GM10248 (cell line): ENCODE measurements around the gene ZNF236.

Experiments used
- CTCF ChIA-PET: fragments of 300-600 bp; sonication (Branson Sonifier 250); formaldehyde crosslinking; extraction: SDS; loops from one replicate; lab custom pipeline; 2021; ENCODE audit warnings: antibody characterized with exemption; lab: Yijun Ruan, JAX
- POLR2A ChIA-PET: fragments of 350-650 bp; sonication (Branson Sonifier 250); formaldehyde crosslinking; extraction: SDS; loops from one replicate; lab custom pipeline; 2020; ENCODE audit warnings: antibody characterized with exemption; lab: Yijun Ruan, JAX
- DNase-seq: peaks from one replicate; pipeline ENCODE4 v3.0.0; 2012; ENCODE audit errors: extremely low spot score
- TF ChIP-seq, protein P1 (sequence below): IDR thresholded peaks from 2 replicates; pipeline ENCODE4 v1.5.1; 2012; ENCODE audit warnings: mild to moderate bottlenecking, low read depth; ENCODE audit errors: extremely low read depth, missing control alignments, control extremely low read depth

The ZNF236 gene

DNA sequence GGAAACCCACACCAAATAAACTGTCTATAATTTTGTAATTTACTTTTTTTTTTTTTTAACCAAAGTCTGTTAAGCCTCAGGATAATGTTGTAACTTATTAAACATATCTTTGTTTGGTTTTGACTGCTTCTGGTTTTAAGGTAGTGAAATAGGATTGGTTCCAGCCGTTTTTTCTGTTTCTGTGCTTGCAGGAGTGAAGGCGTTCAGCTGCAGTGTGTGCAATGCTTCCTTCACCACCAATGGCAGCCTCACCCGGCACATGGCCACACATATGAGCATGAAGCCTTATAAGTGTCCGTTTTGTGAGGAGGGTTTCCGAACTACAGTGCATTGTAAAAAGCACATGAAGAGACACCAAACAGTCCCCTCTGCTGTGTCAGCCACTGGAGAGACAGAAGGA, 93.1 kb downstream of the ZNF236 start:
- ChIA-PET CTCF (interaction anchor here (1.5 kb wide), 1 partner anchor 85 kb away, joined by 3 read pairs; no protein-coding TSS in a partner anchor), POLR2A (no interaction called here)
- TF ChIP-seq, protein P1, sequence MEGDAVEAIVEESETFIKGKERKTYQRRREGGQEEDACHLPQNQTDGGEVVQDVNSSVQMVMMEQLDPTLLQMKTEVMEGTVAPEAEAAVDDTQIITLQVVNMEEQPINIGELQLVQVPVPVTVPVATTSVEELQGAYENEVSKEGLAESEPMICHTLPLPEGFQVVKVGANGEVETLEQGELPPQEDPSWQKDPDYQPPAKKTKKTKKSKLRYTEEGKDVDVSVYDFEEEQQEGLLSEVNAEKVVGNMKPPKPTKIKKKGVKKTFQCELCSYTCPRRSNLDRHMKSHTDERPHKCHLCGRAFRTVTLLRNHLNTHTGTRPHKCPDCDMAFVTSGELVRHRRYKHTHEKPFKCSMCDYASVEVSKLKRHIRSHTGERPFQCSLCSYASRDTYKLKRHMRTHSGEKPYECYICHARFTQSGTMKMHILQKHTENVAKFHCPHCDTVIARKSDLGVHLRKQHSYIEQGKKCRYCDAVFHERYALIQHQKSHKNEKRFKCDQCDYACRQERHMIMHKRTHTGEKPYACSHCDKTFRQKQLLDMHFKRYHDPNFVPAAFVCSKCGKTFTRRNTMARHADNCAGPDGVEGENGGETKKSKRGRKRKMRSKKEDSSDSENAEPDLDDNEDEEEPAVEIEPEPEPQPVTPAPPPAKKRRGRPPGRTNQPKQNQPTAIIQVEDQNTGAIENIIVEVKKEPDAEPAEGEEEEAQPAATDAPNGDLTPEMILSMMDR: no peak
- no peak for DNase-seq

DNA sequence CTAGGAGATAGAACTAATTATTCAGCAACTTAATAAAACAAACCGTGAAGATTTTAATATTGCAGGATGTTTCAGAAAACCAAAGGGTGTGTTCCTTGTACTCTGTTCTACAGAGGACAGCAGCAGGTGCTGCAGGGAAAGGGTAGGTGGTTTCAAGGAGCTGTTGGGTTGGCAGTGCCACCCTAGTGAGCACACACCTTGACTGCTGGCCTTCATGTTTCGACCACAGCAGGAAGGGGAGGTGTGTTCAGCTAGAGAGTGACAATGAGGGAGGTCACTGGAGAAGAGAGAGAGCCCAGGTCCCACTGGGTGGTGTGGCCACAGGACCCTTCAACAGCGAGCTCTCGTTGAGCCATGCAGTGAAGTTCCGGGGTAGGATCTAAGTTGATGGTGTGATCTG, 98.6 kb downstream of the ZNF236 start:
- CTCF ChIA-PET: interaction anchor here (0.6 to 13.2 kb wide), 16 partner anchors 11 to 291 kb away, joined by 3 to 190 read pairs (median 5); no protein-coding TSS in a partner anchor
- no peak for DNase-seq
- TF ChIP-seq, protein P1: no peak
- POLR2A ChIA-PET: no interaction called here

DNA sequence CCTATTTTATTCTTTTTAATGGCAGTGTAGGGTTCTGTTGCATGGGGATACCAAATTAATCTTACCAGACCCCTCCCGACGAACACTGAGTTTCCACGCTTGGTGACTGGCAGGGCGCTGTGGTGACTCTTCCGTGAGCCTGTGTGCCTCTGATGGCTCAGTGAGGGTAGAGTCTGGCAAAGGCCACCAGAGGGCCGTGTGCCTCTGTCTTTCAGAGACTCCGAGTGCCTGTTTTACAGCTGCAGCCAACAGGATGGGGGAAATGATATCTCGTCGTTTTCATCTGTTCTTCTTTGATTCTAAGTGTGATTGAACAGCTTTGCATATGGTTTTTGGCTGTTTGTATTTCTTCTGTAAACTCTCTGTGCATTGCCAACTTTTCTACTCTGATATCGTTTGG, 99.8 kb downstream of the ZNF236 start:
- TF ChIP-seq, protein P1: peak; percentile 80
- CTCF ChIA-PET: interaction anchor here (0.6 to 13.2 kb wide), 22 partner anchors 9 to 320 kb away, joined by 3 to 190 read pairs (median 6); no protein-coding TSS in a partner anchor
- POLR2A ChIA-PET: no interaction called here
- peak; percentile 80 for DNase-seq

DNA sequence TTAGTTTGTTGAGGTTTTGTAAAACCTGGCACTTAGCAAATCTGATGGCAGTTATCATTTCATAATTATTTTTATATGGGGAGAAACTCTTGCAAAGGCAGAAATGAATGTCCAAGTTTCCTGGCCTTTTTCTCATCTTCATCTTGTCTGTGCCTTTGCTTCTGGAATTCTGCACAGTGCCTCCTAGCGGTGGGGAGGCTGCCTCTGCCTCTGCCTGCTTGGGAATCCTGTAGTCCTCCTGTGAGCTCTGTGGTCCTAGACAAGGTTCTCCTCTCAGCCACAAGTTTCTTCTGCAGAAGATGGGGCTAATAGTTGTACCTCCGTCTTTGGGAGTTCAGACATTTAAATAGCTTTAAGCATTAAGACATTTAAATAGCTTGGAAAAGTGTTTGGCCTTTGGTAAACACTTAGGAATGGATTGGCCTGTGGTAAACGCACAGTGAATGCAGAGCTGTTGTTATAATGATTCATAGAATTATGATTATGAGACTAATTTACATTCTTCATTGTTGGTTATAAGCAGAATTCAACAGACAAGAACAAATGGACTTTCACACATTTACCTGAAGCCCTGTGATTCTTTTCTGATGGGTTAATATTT, 101.2 kb downstream of the ZNF236 start:
- ChIA-PET CTCF (interaction anchor here (0.7 to 13.2 kb wide), 12 partner anchors 11 to 133 kb away, joined by 3 to 190 read pairs (median 6); no protein-coding TSS in a partner anchor), POLR2A (no interaction called here)
- TF ChIP-seq, protein P1: peak; percentile 40
- DNase-seq: no peak

DNA sequence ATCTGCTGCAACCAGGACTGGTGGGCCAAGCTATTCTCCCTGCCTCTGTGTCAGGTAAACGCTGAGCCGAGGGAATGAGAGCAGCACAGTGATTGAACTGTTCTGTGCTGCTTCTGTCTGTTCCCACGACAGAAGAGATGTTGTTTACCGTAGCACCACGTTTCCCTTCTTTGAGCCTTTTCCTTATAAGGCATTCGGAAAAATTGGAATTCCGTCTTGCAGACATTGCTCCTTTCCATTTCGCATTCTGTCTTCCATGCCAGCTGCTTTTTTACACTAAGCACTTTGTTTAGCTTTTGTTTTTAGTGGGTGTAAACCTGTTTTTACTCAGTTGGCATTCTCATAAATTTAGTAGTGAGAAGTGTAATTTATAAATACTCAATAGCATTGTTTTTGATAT, 103.1 kb downstream of the ZNF236 start:
- ChIA-PET POLR2A (no interaction called here), CTCF (interaction anchor here (0.7 to 13.2 kb wide), 5 partner anchors 10 to 58 kb away, joined by 3 to 190 read pairs (median 6); no protein-coding TSS in a partner anchor)
- no peak for DNase-seq
- TF ChIP-seq, protein P1: no peak

DNA sequence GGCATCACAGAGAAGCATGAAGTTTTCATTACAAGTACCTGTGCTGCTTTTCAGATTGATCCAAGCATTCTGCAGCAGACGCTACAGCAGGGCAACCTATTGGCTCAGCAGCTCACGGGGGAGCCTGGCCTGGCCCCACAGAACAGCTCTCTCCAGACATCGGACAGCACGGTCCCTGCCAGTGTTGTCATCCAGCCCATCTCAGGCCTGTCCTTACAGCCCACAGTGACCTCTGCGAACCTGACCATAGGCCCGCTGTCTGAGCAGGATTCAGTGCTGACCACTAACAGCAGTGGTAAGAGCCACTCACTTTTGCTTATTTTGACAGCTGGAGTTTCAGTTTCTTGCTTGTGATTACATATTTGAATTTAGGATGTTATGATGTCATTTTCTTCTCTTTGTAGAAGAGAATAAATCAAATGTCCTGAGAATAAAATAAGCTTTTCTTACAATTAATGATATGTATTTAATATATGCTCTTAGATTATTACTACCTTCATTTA, 104.9 kb downstream of the ZNF236 start:
- POLR2A ChIA-PET: no interaction called here
- CTCF ChIA-PET: interaction anchor here (1.3 to 13.2 kb wide), 2 partner anchors 11 to 56 kb away, joined by 3 to 190 read pairs; no protein-coding TSS in a partner anchor
- TF ChIP-seq, protein P1: no peak
- DNase-seq: no peak
